Fibroblast of villous mesenchyme (primary cell): ENCODE results near the gene TNIK. TPM values are rescaled to one million over a fixed set of nuclear protein-coding genes. Genes with fewer than 3 reads are reported as not detected.
A peak's percentile ranks its signal among the peaks of the same experiment; 100 is the strongest.

ENCODE experiments used
- DNase-seq: peaks from one replicate; pipeline ENCODE4 v3.0.0-alpha.2; 2010; ENCODE audit warnings: low read depth
- H3K4me3 ChIP-seq: 2 replicates; pipeline ENCODE4 v1.5.1; 2011; ENCODE audit warnings: low read depth, mild to moderate bottlenecking, low read length
- CTCF ChIP-seq: IDR thresholded peaks from 2 replicates; pipeline ENCODE4 v1.5.1; 2012; ENCODE audit warnings: low read depth, mild to moderate bottlenecking, low read length; ENCODE audit not compliant: insufficient read depth
- total RNA-seq: library from RNA; depleted of rRNA; stranded (reverse); fragments of >200 nt; gene quantifications from 2 replicates; pipeline ENCODE4 v1.2.3, GENCODE V29; 2012

Gene TNIK
- total RNA-seq, 1 donor: 5.2 TPM

GRCh38 chr3:171257251-171258203, 202.7 kb downstream of the TNIK start:
- H3K4me3 ChIP-seq: no peak overlapping the region
- DNase-seq: peak; percentile 38
- TF ChIP-seq CTCF: no peak

- DNase-seq: no peak
- TF ChIP-seq CTCF: no peak
- H3K4me3 ChIP-seq: no peak overlapping the region
Measured at GRCh38 chr3:171256445-171257250, 203.6 kb downstream of the TNIK start.

- no peak for DNase-seq
- TF ChIP-seq CTCF: no peak
- H3K4me3 ChIP-seq: no peak overlapping the region
Measured at GRCh38 chr3:171255236-171255806, 204.9 kb downstream of the TNIK start.

- DNase-seq: no peak
- no peak for TF ChIP-seq CTCF
- no peak overlapping the region for H3K4me3 ChIP-seq
Measured at GRCh38 chr3:171254315-171254714, 205.9 kb downstream of the TNIK start.

GRCh38 chr3:171251835-171252234, 208.4 kb downstream of the TNIK start:
- TF ChIP-seq CTCF: no peak
- peak; percentile 44 for DNase-seq
- H3K4me3 ChIP-seq: no peak overlapping the region

- no peak for TF ChIP-seq CTCF
- H3K4me3 ChIP-seq: no peak overlapping the region
- DNase-seq: no peak
Measured at GRCh38 chr3:171250444-171250843, 209.8 kb downstream of the TNIK start.
